ENCODE data around the gene COL8A2. TPM values are rescaled to one million over a fixed set of nuclear protein-coding genes. Genes with fewer than 3 reads are reported as not detected.

The COL8A2 gene
- total RNA-seq, 1 experiment from 2014 or later = 1.2 TPM

GRCh38 chr1:36123356-36123755, 1.7 kb downstream of the COL8A2 start:
- CTCF ChIA-PET = no interaction called here
- ATAC-seq (no peak), DNase-seq (ENCODE audit: low read depth, low spot score) (no peak)
- Histone ChIP-seq H3K36me3 (ENCODE audit: control insufficient read depth, insufficient read depth, low read length) (no peaks in the 10 kb centered on the region), H3K4me3 (ENCODE audit: low read depth in 2 of 2, low read length in 2 of 2) (no peak overlapping the region), H3K27me3 (ENCODE audit: control insufficient read depth, insufficient read depth, low read length) (peaks cover 2% of the 10 kb centered on the region; the same call in 1 of the 2 replicates), H3K4me1 (ENCODE audit: control insufficient read depth, insufficient read depth, low read length) (0 out of 2 replicates have a peak, but pooled peaks cover 6% of the 10 kb centered on the region), H3K27ac (ENCODE audit: low read length) (no peak overlapping the region), H3K9me3 (ENCODE audit: control insufficient read depth, insufficient read depth, low read depth, low read length) (no peaks in the 10 kb centered on the region)
- intact Hi-C loops (cut with micrococcal nuclease; ENCODE audit: unreplicated experiment) (no loop called here), in situ Hi-C loops (cut with HindIII; ENCODE audit: low pct_unique_long_range_greater_than_20kb, low sequenced_read_pairs) (no loop called here)
- no peak for TF ChIP-seq SIN3A (IDR thresholded peaks at IDR 0.05; ENCODE audit: borderline replicate concordance, insufficient read depth, low read depth, low read length)
- TF ChIP-seq CTCF (IDR thresholded peaks at IDR 0.05) = no peak
- TF ChIP-seq REST (IDR thresholded peaks at IDR 0.05; ENCODE audit: insufficient read depth in 1 of 2, low read depth in 2 of 2, low read length in 1 of 2) = no peak
- no peak for TF ChIP-seq TCF7L2 (IDR thresholded peaks at IDR 0.05; ENCODE audit: low read depth, low read length)
- no peak for TF ChIP-seq POLR2AphosphoS5 (IDR thresholded peaks at IDR 0.05; ENCODE audit: low read depth, low read length)
- POLR2A ChIA-PET = no interaction called here
- BruUV-seq (replicated peaks) = no TSS peak

GRCh38 chr1:36122062-36123030, 2.7 kb downstream of the COL8A2 start:
- ChIA-PET POLR2A (no interaction called here), CTCF (no interaction called here)
- TF ChIP-seq REST (IDR thresholded peaks at IDR 0.05; ENCODE audit: insufficient read depth in 1 of 2, low read depth in 2 of 2, low read length in 1 of 2) (no peak), TCF7L2 (IDR thresholded peaks at IDR 0.05; ENCODE audit: low read depth, low read length) (no peak), POLR2AphosphoS5 (IDR thresholded peaks at IDR 0.05; ENCODE audit: low read depth, low read length) (no peak), SIN3A (IDR thresholded peaks at IDR 0.05; ENCODE audit: borderline replicate concordance, insufficient read depth, low read depth, low read length) (no peak)
- Histone ChIP-seq H3K27ac (ENCODE audit: low read length) (no peak overlapping the region), H3K9me3 (ENCODE audit: control insufficient read depth, insufficient read depth, low read depth, low read length) (no peaks in the 10 kb centered on the region), H3K27me3 (ENCODE audit: control insufficient read depth, insufficient read depth, low read length) (peaks cover 2% of the 10 kb centered on the region; the same call in 1 of the 2 replicates), H3K4me3 (ENCODE audit: low read depth in 2 of 2, low read length in 2 of 2) (no peak overlapping the region), H3K36me3 (ENCODE audit: control insufficient read depth, insufficient read depth, low read length) (no peaks in the 10 kb centered on the region), H3K4me1 (ENCODE audit: control insufficient read depth, insufficient read depth, low read length) (0 out of 2 replicates have a peak, but pooled peaks cover 6% of the 10 kb centered on the region)
- no peak for ATAC-seq
- in situ Hi-C loops (cut with HindIII; ENCODE audit: low pct_unique_long_range_greater_than_20kb, low sequenced_read_pairs) = no loop called here
- intact Hi-C loops (cut with micrococcal nuclease; ENCODE audit: unreplicated experiment) = no loop called here
- BruUV-seq (replicated peaks) = no TSS peak
- DNase-seq (ENCODE audit: low read depth, low spot score) = no peak

All from Panc1 (cell line).